GM04504 (cell line): ENCODE data around the gene CRACDL.

Source experiments
- DNase-seq: peaks from one replicate; pipeline ENCODE4 v3.0.0-alpha.2; 2012; ENCODE audit warnings: low read depth

The CRACDL gene

GRCh38 chr2:98935777-98936352, at the start of gene CRACDL:
Gene CRACDL (minus strand): TSS chr2:98936225. CDS start chr2:98846800, 89,425 bp downstream.
- no peak for DNase-seq

DNA sequence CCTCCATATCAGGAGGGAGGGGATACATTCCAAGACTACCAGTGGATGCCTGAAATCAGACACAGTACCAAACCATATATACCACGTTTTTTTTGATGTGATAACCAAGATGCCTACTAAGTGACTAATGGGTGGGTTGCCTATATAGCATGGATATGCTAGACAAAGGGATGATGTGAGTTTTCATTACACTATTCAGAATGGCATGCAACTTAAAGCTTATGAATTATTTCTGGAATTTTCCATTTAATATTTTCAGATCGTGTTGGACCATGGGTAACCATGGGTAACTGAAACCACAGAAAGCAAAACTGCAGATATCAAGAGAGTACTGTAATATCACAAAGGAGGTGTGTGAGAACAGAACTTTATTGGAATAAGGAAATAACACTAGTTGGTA, 39.6 kb upstream of the CRACDL start:
- no peak for DNase-seq

GRCh38 chr2:98972582-98973167, 36.6 kb upstream of the CRACDL start:
- DNase-seq = no peak

- no peak for DNase-seq
These were observed 23.9 kb upstream of the CRACDL start for GRCh38 chr2:98959810-98960507.

DNA sequence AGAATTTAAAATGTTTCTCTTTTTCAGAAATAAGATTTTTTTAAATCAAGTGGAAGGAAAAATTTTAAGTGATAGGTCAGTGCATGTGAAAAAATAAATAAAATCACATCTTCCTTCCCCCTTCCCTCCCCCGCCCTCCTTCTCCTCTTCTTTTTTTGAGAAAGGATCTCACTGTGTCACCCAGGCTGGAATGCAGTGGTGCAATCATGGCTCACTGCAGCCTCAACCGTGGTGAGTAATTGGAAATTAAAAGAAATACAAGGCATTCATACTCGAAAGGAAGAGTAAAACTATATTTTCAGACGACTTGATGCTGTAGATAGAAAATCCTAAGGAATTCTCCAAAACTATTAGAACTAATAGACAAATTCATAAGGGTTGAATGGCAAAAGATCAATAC, 16.9 kb upstream of the CRACDL start:
- no peak for DNase-seq

GRCh38 chr2:98948956-98949739, 13.1 kb upstream of the CRACDL start:
- DNase-seq = no peak

DNA sequence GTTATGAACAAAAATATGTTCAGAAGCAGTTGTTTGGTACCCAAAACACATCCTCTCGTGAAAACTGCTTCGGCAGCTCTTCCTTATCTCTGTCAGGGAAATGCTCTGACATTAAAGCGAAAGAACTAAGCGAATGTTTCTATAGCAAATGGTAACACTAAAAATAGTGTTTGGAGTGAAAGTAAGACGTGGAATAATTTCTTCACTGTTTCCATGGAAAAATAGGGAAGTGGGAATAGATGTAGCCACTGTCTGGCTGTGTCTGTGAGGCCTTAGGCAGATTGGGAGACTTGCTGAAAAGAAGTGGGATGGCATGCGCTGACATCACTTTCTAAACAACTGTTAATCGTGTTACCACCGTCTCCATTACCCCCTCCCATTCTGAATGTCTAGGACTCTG, 11.5 kb upstream of the CRACDL start:
- no peak for DNase-seq

- no peak for DNase-seq
These were observed 10.8 kb upstream of the CRACDL start for GRCh38 chr2:98946855-98947254.

- DNase-seq = no peak
These were observed 8.8 kb upstream of the CRACDL start for GRCh38 chr2:98944775-98945174.

GRCh38 chr2:98940102-98940501, 4.1 kb upstream of the CRACDL start:
- no peak for DNase-seq

DNA sequence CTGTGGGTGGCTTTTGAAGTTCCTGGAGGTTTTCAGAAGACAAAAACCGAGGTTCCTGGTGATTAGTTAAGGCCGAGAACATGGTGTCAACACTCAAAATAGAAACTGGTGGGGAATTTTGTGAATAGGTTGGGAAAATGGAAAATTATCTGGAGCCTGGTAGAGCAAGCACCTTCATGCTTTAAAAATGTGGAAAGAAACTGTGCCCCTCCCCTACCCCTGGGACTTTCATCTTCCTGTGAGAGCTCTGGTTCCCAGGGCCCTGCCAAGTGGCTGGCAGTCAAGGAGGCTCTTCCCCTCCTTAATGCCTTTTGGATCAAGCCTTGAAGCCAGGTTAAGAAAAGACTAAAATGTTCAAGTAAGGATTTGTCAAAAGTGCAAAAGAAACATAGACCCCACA, 1.9 kb upstream of the CRACDL start:
- no peak for DNase-seq

GRCh38 chr2:98936353-98937351, 627 bp upstream of the CRACDL start:
- DNase-seq = no peak

DNA sequence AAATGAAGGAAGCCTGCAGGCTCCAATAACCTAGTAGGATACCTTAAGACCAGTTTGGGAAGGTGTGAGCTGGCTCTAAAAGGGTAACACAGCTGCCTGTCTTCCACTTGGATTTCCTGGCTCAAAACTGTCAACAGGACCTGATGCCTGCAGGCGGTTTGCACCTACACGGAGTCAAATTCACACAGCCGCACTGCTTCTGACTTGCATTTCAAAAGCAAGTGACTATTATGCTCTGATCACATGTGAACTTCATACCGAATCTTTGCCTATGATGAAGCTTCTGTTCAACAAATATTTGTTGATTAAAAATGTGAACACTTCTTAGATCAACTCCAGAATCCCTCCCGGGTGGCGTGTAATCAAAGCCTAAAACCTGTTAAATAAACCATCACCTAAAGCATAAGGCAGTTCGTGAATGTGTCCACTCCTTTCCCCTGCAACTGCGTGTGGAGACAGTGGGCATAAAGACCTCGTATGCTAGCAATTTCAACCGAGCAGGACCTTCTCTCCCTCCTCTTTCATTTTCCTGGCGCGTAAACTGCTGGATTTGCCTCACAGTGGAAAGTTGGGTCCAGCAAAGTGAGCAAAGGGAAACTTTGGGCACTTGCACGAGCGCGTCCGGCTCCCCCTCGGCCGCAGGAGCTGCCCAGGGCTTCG, 784 bp downstream of the CRACDL start:
- DNase-seq = no peak

- no peak for DNase-seq
These were observed 3.2 kb downstream of the CRACDL start for GRCh38 chr2:98932778-98933343.

DNA sequence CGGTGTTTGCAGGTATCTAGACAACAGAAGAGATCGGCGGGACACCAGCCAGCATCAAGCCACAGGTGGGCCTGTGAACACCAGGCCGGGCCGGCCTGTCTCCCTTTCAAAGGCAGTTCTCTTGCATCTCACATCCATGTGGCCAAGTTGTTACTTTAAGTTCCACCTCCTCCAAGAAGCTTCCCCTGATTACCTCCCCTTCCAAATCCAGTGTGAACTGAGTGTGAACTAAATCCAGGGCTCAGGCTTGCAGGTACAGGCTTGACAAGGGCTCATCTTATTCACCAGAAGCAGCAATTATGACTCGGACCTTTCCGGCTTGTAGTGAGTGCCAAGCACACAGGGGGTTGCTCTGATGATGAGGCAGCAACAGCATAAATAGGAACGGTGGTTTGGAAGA, 3.9 kb downstream of the CRACDL start:
- no peak for DNase-seq

GRCh38 chr2:98931596-98931995, 4.4 kb downstream of the CRACDL start:
- no peak for DNase-seq

DNA sequence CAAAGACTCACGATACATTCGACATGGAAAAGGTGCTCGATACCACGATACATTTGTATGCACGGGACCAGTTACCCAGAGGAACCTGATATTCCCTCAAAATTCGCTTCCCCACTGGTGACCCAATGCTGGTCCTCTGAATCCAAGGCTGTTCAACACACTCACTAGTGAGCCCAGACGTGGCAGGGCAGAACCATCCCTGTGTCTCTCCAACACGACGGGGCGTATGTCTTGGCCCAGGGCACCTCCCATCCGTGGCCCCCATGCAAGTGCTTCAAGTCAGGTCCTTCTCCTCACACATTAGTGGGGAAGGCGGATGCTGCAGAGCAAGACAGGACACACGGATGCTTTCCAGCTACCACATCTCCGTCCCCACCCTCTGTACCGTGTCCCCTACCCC, 6.1 kb downstream of the CRACDL start:
- DNase-seq = no peak

DNA sequence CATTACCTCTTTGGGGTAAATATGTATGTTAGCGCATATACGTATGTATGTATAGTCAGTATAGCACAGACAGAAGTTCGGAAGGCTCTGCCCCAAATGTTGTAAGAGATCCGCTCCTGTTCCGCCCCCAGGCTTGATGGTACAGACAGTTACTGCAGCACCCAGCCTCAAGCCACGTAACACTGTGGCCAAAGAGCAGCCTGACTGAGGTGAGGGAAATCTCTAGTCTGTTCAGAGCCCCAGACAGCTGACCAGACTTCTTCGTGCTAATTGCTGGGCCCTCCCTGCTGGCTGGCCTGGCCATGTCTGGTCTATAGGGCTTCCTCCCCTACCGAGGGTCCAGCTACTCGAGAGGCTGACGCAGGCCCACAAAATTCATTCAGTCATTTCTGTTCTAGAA, 7.8 kb downstream of the CRACDL start:
- no peak for DNase-seq

GRCh38 chr2:98927027-98927426, 9.0 kb downstream of the CRACDL start:
- DNase-seq = no peak

DNA sequence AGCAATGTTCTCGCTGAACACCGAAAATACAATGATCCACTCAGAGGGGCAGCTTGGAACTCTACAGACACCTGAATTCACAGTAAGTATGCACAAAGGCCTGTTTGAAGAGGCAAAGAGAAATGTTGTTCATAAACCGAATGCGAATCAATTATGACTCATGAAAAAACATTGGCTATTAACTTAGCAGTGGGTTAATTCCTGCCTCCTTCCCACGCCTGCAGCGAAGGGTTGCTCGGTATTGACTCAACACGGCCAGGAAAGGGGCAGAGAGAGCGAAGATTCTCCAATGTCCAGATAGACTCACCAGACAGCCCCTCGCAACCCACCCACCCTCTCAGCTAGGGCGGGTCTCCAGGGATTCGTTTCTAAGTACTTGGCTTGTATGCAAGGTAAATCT, 9.4 kb downstream of the CRACDL start:
- DNase-seq = no peak

GRCh38 chr2:98924910-98925309, 11.1 kb downstream of the CRACDL start:
- no peak for DNase-seq
